WTC11 (cell line): ENCODE measurements around the gene IL1RAPL1. TPM values are rescaled to one million over a fixed set of nuclear protein-coding genes. Genes with fewer than 3 reads are reported as not detected.

Source experiments
- ATAC-seq: fragments of 200-7000 bp; cut with Tn5 transposase; 2 replicates; pipeline ENCODE4 v1.10.0; 2021; ENCODE audit warnings: mild to moderate bottlenecking, moderate library complexity
- CTCF ChIA-PET: fragments of 300-600 bp; sonication (Branson Sonifier 250); formaldehyde crosslinking; loops from one replicate; lab custom pipeline; 2021; ENCODE audit warnings: antibody characterized with exemption; lab: Charles Lee
- POLR2A ChIA-PET: fragments of 350-600 bp; sonication (Branson Sonifier 250); formaldehyde crosslinking; loops from one replicate; lab custom pipeline; 2021; ENCODE audit warnings: antibody characterized with exemption; lab: Charles Lee
- DNase-seq: peaks from one replicate; pipeline ENCODE4 v3.0.0; 2021; ENCODE audit warnings: low spot score
- H3K27ac Mint-ChIP-seq: 2 replicates; pipeline ENCODE4 v1.8.0; 2021; ENCODE audit warnings: mixed read lengths
- H3K27me3 Mint-ChIP-seq: 2 replicates; pipeline ENCODE4 v1.8.0; 2021; ENCODE audit warnings: low read depth, mild to moderate bottlenecking, moderate library complexity, mixed read lengths
- H3K36me3 Mint-ChIP-seq: 2 replicates; pipeline ENCODE4 v1.8.0; 2021; ENCODE audit warnings: mixed read lengths
- H3K4me1 Mint-ChIP-seq: 2 replicates; pipeline ENCODE4 v1.8.0; 2022; ENCODE audit warnings: mixed read lengths
- H3K4me3 Mint-ChIP-seq: 2 replicates; pipeline ENCODE4 v1.8.0; 2021; ENCODE audit warnings: mild to moderate bottlenecking, moderate library complexity, mixed read lengths
- H3K9me3 Mint-ChIP-seq: 2 replicates; pipeline ENCODE4 v1.8.0; 2021; ENCODE audit warnings: mixed read lengths
- CREM ChIP-seq: sonication (generic); formaldehyde crosslinking; IDR thresholded peaks from 2 replicates; pipeline ENCODE4 v1.8.1; 2022; ENCODE audit warnings: mild to moderate bottlenecking, missing genetic modification reagents, moderate library complexity
- ELF4 ChIP-seq: sonication (generic); formaldehyde crosslinking; IDR thresholded peaks from 2 replicates; pipeline ENCODE4 v1.8.1; 2022; ENCODE audit warnings: low read depth, mild to moderate bottlenecking, moderate library complexity, missing genetic modification reagents
- EMX1 ChIP-seq: fragments of 250-450 bp; sonication (Bioruptor Pico); IDR thresholded peaks from 2 replicates; pipeline ENCODE4 v1.8.0; 2021; ENCODE audit warnings: mild to moderate bottlenecking
- ETV6 ChIP-seq: sonication (generic); formaldehyde crosslinking; IDR thresholded peaks from 2 replicates; pipeline ENCODE4 v1.8.1; 2022; ENCODE audit warnings: mild to moderate bottlenecking, missing genetic modification reagents
- FOXK1 ChIP-seq: sonication (generic); formaldehyde crosslinking; IDR thresholded peaks from 2 replicates; pipeline ENCODE4 v1.8.0; 2022; ENCODE audit warnings: mild to moderate bottlenecking, moderate library complexity, missing genetic modification reagents
- GABPB1 ChIP-seq: sonication (generic); formaldehyde crosslinking; IDR thresholded peaks from 2 replicates; pipeline ENCODE4 v1.8.1; 2023; ENCODE audit warnings: mild to moderate bottlenecking, missing genetic modification reagents
- KAT7 ChIP-seq: sonication (generic); formaldehyde crosslinking; IDR thresholded peaks from 2 replicates; pipeline ENCODE4 v1.8.1; 2023; ENCODE audit warnings: missing genetic modification reagents, mild to moderate bottlenecking, borderline replicate concordance
- NR2C2 ChIP-seq: sonication (generic); formaldehyde crosslinking; IDR thresholded peaks from 2 replicates; pipeline ENCODE4 v1.8.0; 2022; ENCODE audit warnings: mild to moderate bottlenecking, missing genetic modification reagents
- RORB ChIP-seq: fragments of 250-450 bp; sonication (Bioruptor Pico); IDR thresholded peaks from 2 replicates; pipeline ENCODE4 v1.9.0; 2021; ENCODE audit warnings: mild to moderate bottlenecking
- SMAD3 ChIP-seq: sonication (generic); formaldehyde crosslinking; IDR thresholded peaks from 2 replicates; pipeline ENCODE4 v1.8.0; 2022; ENCODE audit warnings: missing genetic modification reagents, mild to moderate bottlenecking, borderline replicate concordance
- ZNF219 ChIP-seq: sonication (generic); formaldehyde crosslinking; IDR thresholded peaks from 2 replicates; pipeline ENCODE4 v1.8.0; 2023; ENCODE audit warnings: missing genetic modification reagents, mild to moderate bottlenecking, borderline replicate concordance
- ZNF416 ChIP-seq: fragments of 250-450 bp; sonication (Bioruptor Pico); IDR thresholded peaks from 2 replicates; pipeline ENCODE4 v1.9.0; 2021; ENCODE audit warnings: mild to moderate bottlenecking, inconsistent platforms
- ZNF671 ChIP-seq: fragments of 250-450 bp; sonication (Bioruptor Pico); IDR thresholded peaks from 2 replicates; pipeline ENCODE4 v1.8.0; 2021; ENCODE audit warnings: mild to moderate bottlenecking
- total RNA-seq: library from RNA; stranded (reverse); gene quantifications from 3 replicates; pipeline ENCODE4 v1.2.3, GENCODE V29; 2021
- TF ChIP-seq, protein P1 (sequence below): sonication (generic); formaldehyde crosslinking; IDR thresholded peaks from 2 replicates; pipeline ENCODE4 v1.8.1; 2022; ENCODE audit warnings: low read depth, mild to moderate bottlenecking, moderate library complexity, missing genetic modification reagents, borderline replicate concordance
- TF ChIP-seq, protein P2 (sequence below): fragments of 250-450 bp; sonication (Bioruptor Pico); conservative IDR thresholded peaks from 2 replicates; pipeline ENCODE4 v1.9.0; 2021; ENCODE audit warnings: mild to moderate bottlenecking
- TF ChIP-seq, protein P3 (sequence below): sonication (generic); formaldehyde crosslinking; IDR thresholded peaks from 2 replicates; pipeline ENCODE4 v1.8.1; 2022; ENCODE audit warnings: missing genetic modification reagents, borderline replicate concordance
- TF ChIP-seq, protein P4 (sequence below): fragments of 250-450 bp; sonication (Bioruptor Pico); IDR thresholded peaks from 2 replicates; pipeline ENCODE4 v1.9.0; 2021; ENCODE audit warnings: moderate library complexity, mild to moderate bottlenecking, inconsistent platforms, borderline replicate concordance
- TF ChIP-seq, protein P5 (sequence below): sonication (generic); formaldehyde crosslinking; IDR thresholded peaks from 2 replicates; pipeline ENCODE4 v1.8.0; 2022; ENCODE audit warnings: mild to moderate bottlenecking, missing genetic modification reagents
- TF ChIP-seq, protein P6 (sequence below): sonication (generic); formaldehyde crosslinking; IDR thresholded peaks from 2 replicates; pipeline ENCODE4 v1.8.1; 2023; ENCODE audit warnings: mild to moderate bottlenecking, missing genetic modification reagents, moderate library complexity
- TF ChIP-seq, protein P7 (sequence below): sonication (generic); formaldehyde crosslinking; conservative IDR thresholded peaks from 2 replicates; pipeline ENCODE4 v1.8.1; 2022; ENCODE audit warnings: mild to moderate bottlenecking, missing genetic modification reagents
- TF ChIP-seq, protein P8 (sequence below): sonication (generic); formaldehyde crosslinking; conservative IDR thresholded peaks from 2 replicates; pipeline ENCODE4 v1.8.1; 2023; ENCODE audit warnings: mild to moderate bottlenecking, low read depth, missing genetic modification reagents, moderate library complexity
- TF ChIP-seq, protein P9 (sequence below): sonication (generic); formaldehyde crosslinking; IDR thresholded peaks from 2 replicates; pipeline ENCODE4 v1.8.1; 2023; ENCODE audit warnings: mild to moderate bottlenecking, missing genetic modification reagents

Gene IL1RAPL1
- total RNA-seq, 1 experiment from 2014 or later: 0.13 TPM

DNA sequence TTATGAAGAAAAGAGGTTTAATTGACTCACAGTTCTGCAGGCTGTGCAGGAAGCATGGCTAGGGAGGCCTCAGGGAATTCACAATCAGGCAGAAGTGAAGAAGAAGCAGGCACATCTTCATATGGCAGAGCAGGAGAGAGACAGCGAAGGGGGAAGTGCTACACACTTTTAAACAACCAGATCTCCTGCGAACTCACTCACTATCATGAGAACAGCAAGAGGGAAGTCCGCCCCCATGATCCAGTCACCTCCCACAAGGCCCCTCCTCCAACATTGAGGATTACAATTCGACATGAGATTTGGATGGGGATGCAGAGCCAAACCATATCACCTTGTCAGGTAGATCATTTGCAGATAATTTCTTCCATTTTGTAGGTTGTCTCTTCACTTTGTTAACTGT lies 1072.7 kb downstream of the IL1RAPL1 start (continued):
- TF ChIP-seq CREM (CRISPR knock-in tag) (no peak), FOXK1 (CRISPR knock-in tag) (no peak), ZNF219 (no peak), RORB (CRISPR knock-in tag) (no peak), ETV6 (CRISPR knock-in tag) (no peak), ELF4 (CRISPR knock-in tag) (no peak)
- TF ChIP-seq, protein P1, sequence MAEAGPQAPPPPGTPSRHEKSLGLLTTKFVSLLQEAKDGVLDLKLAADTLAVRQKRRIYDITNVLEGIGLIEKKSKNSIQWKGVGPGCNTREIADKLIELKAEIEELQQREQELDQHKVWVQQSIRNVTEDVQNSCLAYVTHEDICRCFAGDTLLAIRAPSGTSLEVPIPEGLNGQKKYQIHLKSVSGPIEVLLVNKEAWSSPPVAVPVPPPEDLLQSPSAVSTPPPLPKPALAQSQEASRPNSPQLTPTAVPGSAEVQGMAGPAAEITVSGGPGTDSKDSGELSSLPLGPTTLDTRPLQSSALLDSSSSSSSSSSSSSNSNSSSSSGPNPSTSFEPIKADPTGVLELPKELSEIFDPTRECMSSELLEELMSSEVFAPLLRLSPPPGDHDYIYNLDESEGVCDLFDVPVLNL (CRISPR knock-in tag): no peak
- TF ChIP-seq, protein P2, sequence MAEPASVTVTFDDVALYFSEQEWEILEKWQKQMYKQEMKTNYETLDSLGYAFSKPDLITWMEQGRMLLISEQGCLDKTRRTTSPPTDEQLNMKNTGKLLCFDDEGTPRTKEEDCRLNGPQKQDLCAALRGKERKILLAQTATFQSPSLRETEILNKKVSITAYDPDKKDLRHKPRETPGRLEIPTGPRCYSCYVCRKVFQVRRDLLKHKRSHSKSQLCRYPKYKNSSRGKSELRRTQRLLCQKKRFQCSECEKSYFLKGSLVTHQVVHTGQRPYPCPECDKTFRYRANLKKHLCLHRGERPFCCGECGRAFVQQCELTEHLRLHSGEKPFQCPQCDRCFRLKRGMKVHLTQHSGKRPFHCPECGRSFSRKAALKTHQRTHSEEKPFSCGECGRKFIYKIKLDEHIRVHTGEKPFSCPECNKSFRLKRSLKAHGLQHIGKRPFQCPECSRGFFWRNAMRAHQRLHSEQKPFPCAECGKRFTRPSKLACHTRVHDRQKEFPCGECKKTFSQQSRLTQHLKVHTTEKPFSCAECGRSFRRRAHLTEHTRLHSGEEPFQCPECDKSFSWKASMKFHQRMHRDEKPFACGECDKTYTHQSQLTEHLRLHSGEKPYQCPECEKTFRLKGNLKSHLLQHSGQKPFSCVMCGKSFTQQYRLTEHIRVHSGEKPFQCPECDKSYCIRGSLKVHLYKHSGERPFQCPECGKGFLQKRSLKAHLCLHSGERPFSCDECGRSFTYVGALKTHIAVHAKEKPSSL: no peak

DNA sequence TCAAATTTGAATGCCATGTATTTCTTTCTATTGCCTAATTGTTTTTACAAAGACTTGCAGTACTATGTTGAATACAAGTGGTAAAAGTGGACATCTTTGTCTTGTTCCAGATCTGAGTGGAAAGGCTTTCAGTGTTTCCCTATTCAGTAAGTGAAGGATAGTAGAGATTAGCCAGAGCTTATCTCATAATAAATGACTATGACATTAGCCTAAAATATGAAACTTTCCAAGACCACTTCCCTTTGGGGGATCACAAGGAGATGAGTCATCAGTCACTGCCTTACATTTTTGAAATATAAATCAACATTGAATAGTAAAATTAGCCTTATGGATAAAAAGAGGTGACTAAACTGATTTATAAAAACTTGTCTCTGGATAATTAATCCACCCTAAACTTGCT lies 1074.0 kb downstream of the IL1RAPL1 start:
- Mint-ChIP-seq H3K4me1 (peaks cover 3% of the 10 kb centered on the region; the same call in 1 of the 2 replicates), H3K27ac (no peak overlapping the region), H3K36me3 (no peaks in the 10 kb centered on the region), H3K4me3 (no peak overlapping the region), H3K27me3 (no peaks in the 10 kb centered on the region), H3K9me3 (no peaks in the 10 kb centered on the region)
- ChIA-PET POLR2A (no interaction called here), CTCF (no interaction called here)
- DNase-seq (no peak), ATAC-seq (no peak)
- TF ChIP-seq ZNF671 (CRISPR knock-in tag): no peak
- TF ChIP-seq EMX1: no peak
- TF ChIP-seq, protein P3, sequence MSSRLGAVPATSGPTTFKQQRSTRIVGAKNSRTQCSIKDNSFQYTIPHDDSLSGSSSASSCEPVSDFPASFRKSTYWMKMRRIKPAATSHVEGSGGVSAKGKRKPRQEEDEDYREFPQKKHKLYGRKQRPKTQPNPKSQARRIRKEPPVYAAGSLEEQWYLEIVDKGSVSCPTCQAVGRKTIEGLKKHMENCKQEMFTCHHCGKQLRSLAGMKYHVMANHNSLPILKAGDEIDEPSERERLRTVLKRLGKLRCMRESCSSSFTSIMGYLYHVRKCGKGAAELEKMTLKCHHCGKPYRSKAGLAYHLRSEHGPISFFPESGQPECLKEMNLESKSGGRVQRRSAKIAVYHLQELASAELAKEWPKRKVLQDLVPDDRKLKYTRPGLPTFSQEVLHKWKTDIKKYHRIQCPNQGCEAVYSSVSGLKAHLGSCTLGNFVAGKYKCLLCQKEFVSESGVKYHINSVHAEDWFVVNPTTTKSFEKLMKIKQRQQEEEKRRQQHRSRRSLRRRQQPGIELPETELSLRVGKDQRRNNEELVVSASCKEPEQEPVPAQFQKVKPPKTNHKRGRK (CRISPR knock-in tag): no peak
- TF ChIP-seq GABPB1 (CRISPR knock-in tag): no peak
- TF ChIP-seq, protein P4, sequence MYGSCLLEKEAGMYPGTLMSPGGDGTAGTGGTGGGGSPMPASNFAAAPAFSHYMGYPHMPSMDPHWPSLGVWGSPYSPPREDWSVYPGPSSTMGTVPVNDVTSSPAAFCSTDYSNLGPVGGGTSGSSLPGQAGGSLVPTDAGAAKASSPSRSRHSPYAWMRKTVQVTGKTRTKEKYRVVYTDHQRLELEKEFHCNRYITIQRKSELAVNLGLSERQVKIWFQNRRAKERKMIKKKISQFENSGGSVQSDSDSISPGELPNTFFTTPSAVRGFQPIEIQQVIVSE (CRISPR knock-in tag): no peak
- no peak for TF ChIP-seq NR2C2 (CRISPR knock-in tag)
- TF ChIP-seq, protein P5, sequence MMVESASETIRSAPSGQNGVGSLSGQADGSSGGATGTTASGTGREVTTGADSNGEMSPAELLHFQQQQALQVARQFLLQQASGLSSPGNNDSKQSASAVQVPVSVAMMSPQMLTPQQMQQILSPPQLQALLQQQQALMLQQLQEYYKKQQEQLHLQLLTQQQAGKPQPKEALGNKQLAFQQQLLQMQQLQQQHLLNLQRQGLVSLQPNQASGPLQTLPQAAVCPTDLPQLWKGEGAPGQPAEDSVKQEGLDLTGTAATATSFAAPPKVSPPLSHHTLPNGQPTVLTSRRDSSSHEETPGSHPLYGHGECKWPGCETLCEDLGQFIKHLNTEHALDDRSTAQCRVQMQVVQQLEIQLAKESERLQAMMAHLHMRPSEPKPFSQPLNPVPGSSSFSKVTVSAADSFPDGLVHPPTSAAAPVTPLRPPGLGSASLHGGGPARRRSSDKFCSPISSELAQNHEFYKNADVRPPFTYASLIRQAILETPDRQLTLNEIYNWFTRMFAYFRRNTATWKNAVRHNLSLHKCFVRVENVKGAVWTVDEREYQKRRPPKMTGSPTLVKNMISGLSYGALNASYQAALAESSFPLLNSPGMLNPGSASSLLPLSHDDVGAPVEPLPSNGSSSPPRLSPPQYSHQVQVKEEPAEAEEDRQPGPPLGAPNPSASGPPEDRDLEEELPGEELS: no peak
- TF ChIP-seq SMAD3 (CRISPR knock-in tag): no peak
- TF ChIP-seq ZNF416: no peak
- TF ChIP-seq CREM (CRISPR knock-in tag): no peak
- TF ChIP-seq KAT7 (CRISPR knock-in tag): no peak
- TF ChIP-seq, protein P6, sequence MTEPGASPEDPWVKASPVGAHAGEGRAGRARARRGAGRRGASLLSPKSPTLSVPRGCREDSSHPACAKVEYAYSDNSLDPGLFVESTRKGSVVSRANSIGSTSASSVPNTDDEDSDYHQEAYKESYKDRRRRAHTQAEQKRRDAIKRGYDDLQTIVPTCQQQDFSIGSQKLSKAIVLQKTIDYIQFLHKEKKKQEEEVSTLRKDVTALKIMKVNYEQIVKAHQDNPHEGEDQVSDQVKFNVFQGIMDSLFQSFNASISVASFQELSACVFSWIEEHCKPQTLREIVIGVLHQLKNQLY (CRISPR knock-in tag): no peak
- TF ChIP-seq, protein P7, sequence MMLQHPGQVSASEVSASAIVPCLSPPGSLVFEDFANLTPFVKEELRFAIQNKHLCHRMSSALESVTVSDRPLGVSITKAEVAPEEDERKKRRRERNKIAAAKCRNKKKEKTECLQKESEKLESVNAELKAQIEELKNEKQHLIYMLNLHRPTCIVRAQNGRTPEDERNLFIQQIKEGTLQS (CRISPR knock-in tag): no peak
- TF ChIP-seq, protein P8, sequence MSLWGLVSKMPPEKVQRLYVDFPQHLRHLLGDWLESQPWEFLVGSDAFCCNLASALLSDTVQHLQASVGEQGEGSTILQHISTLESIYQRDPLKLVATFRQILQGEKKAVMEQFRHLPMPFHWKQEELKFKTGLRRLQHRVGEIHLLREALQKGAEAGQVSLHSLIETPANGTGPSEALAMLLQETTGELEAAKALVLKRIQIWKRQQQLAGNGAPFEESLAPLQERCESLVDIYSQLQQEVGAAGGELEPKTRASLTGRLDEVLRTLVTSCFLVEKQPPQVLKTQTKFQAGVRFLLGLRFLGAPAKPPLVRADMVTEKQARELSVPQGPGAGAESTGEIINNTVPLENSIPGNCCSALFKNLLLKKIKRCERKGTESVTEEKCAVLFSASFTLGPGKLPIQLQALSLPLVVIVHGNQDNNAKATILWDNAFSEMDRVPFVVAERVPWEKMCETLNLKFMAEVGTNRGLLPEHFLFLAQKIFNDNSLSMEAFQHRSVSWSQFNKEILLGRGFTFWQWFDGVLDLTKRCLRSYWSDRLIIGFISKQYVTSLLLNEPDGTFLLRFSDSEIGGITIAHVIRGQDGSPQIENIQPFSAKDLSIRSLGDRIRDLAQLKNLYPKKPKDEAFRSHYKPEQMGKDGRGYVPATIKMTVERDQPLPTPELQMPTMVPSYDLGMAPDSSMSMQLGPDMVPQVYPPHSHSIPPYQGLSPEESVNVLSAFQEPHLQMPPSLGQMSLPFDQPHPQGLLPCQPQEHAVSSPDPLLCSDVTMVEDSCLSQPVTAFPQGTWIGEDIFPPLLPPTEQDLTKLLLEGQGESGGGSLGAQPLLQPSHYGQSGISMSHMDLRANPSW (CRISPR knock-in tag): no peak
- TF ChIP-seq, protein P9, sequence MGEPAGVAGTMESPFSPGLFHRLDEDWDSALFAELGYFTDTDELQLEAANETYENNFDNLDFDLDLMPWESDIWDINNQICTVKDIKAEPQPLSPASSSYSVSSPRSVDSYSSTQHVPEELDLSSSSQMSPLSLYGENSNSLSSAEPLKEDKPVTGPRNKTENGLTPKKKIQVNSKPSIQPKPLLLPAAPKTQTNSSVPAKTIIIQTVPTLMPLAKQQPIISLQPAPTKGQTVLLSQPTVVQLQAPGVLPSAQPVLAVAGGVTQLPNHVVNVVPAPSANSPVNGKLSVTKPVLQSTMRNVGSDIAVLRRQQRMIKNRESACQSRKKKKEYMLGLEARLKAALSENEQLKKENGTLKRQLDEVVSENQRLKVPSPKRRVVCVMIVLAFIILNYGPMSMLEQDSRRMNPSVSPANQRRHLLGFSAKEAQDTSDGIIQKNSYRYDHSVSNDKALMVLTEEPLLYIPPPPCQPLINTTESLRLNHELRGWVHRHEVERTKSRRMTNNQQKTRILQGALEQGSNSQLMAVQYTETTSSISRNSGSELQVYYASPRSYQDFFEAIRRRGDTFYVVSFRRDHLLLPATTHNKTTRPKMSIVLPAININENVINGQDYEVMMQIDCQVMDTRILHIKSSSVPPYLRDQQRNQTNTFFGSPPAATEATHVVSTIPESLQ (CRISPR knock-in tag): no peak
